DOHH2 (cell line): ENCODE measurements around the gene SLC6A3.

Experiments used
- CTCF ChIP-seq: fragments of 200-600 bp; sonication (generic); IDR thresholded peaks from one replicate; pipeline ENCODE4 v1.5.1; 2014; ENCODE audit warnings: antibody characterized with exemption, mild to moderate bottlenecking, low read depth, low read length; ENCODE audit not compliant: poor library complexity, severe bottlenecking
- EZH2phosphoT487 ChIP-seq: fragments of 200-600 bp; sonication (generic); IDR thresholded peaks from 2 replicates; pipeline ENCODE4 v1.6.1; 2017; ENCODE audit warnings: borderline replicate concordance, mild to moderate bottlenecking, antibody characterized with exemption, low read length, moderate library complexity, mixed read lengths

- TF ChIP-seq CTCF: no peak
- no peak for TF ChIP-seq EZH2phosphoT487
These were observed 13.3 kb downstream of the SLC6A3 start for GRCh38 chr5:1431896-1432295.
